Upper lobe of left lung (tissue), 4 donors: ENCODE data around the gene GRHL1.

Experiments
- EP300 ChIP-seq, 4 donors: sonication (generic); formaldehyde crosslinking; IDR thresholded peaks; one replicate each; pipeline ENCODE4 v1.5.1; 2017; ENCODE audit warnings: antibody characterized with exemption in 4 of 4, control low read depth in 2 of 4
- POLR2A ChIP-seq, 4 donors: fragments of 450-650 bp; IDR thresholded peaks; one replicate each; pipeline ENCODE4 v1.5.1; 2016 to 2017; ENCODE audit warnings: antibody characterized with exemption in 4 of 4, mild to moderate bottlenecking in 2 of 4
- POLR2AphosphoS5 ChIP-seq, 2 donors: sonication (generic); formaldehyde crosslinking; IDR thresholded peaks; one replicate each; pipeline ENCODE4 v1.5.1; 2017; ENCODE audit warnings: antibody characterized with exemption in 2 of 2
- TF ChIP-seq, protein P1 (sequence below), 6 experiments: fragments of 450-650 bp in 4 of 6; fragments of 200-600 bp in 2 of 6; sonication (generic) in 2 of 6; IDR thresholded peaks; one replicate each; pipeline ENCODE4 v1.5.1; 2016 to 2019; ENCODE audit warnings: antibody characterized with exemption in 6 of 6

DNA sequence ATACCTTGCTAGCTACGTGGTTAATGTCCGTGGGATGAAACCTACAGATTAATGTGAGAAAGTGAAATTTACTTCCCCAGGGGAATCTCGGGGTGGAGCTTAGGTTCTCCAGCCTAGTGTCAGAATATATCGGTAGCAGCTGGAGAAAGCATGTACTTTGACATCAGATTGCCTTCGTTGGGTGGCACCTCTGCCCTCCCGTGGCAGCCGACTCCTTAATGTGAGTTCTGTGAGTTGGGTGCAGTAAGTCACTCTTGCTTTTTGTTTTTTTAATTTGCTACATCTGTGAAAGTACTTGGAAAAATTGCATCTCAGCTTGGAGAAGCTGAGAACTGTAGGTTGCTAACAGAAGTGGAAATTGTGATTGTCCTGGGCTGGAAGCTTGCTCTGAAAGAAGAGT, 95.4 kb downstream of the GRHL1 start:
- TF ChIP-seq, protein P1, sequence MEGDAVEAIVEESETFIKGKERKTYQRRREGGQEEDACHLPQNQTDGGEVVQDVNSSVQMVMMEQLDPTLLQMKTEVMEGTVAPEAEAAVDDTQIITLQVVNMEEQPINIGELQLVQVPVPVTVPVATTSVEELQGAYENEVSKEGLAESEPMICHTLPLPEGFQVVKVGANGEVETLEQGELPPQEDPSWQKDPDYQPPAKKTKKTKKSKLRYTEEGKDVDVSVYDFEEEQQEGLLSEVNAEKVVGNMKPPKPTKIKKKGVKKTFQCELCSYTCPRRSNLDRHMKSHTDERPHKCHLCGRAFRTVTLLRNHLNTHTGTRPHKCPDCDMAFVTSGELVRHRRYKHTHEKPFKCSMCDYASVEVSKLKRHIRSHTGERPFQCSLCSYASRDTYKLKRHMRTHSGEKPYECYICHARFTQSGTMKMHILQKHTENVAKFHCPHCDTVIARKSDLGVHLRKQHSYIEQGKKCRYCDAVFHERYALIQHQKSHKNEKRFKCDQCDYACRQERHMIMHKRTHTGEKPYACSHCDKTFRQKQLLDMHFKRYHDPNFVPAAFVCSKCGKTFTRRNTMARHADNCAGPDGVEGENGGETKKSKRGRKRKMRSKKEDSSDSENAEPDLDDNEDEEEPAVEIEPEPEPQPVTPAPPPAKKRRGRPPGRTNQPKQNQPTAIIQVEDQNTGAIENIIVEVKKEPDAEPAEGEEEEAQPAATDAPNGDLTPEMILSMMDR (IDR thresholded peaks at IDR 0.05): no peak
- TF ChIP-seq POLR2AphosphoS5 (IDR thresholded peaks at IDR 0.05): no peak
- TF ChIP-seq POLR2A (IDR thresholded peaks at IDR 0.05): no peak
- no peak for TF ChIP-seq EP300 (IDR thresholded peaks at IDR 0.05)
